GM12891 (cell line): ENCODE data around the gene ZNF77.
"Not testable (repeated sequence)": the region's sequence is repeated elsewhere in the genome, so short reads cannot be mapped to it uniquely, and the experiment has no call there.

Experiments used
- DNase-seq: peaks from one replicate; pipeline ENCODE4 v3.0.0; 2011; ENCODE audit warnings: low spot score; ENCODE audit not compliant: insufficient read length
- FAIRE-seq: peaks from 2 replicates; lab custom pipeline; 2011; peaks lifted over from hg19 to GRCh38; lab: Jason Lieb, UNC
- PAX5 ChIP-seq: IDR thresholded peaks from 2 replicates; pipeline ENCODE4 v1.6.1; 2011; ENCODE audit warnings: low read length, moderate library complexity, mild to moderate bottlenecking; ENCODE audit not compliant: insufficient read depth, severe bottlenecking
- POLR2A ChIP-seq: IDR thresholded peaks from 2 replicates; pipeline ENCODE4 v1.6.1; 2011; ENCODE audit warnings: low read depth, low read length, control low read depth
- POLR2AphosphoS5 ChIP-seq: IDR thresholded peaks from 2 replicates; pipeline ENCODE4 v1.6.1; 2011; ENCODE audit warnings: low read depth, low read length, control low read depth
- POU2F2 ChIP-seq: IDR thresholded peaks from 2 replicates; pipeline ENCODE4 v1.6.1; 2011; ENCODE audit warnings: low read depth, mild to moderate bottlenecking, control low read depth, low read length, moderate library complexity
- SPI1 ChIP-seq: IDR thresholded peaks from 2 replicates; pipeline ENCODE4 v1.6.1; 2011; ENCODE audit warnings: low read depth, low read length, control low read depth
- TAF1 ChIP-seq: IDR thresholded peaks from 2 replicates; pipeline ENCODE4 v1.6.1; 2011; ENCODE audit warnings: low read depth, low read length, control low read depth

The ZNF77 gene

DNA sequence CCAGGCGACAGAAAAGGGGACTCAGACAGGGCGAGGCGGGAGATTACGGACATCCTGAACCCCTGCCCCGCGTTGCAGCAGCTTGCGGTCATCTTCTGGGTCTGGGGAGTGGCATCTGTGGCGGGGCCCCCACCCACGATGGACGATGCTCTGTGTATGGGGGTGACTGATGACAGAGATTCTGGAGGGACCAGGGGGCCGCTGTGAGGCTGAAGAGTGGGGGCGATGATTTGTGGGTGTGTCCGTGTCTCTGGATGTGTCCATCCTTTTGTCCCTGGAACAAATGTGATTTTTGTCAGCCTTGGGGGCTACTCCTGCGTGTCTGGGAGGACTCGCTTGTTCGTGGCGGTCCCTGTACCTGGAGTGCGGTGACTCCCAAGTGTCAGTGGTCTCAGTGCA lies 17.7 kb downstream of the ZNF77 start:
- FAIRE-seq, result no peak
- no peak for DNase-seq
- TF ChIP-seq POLR2A (no peak), TAF1 (no peak), PAX5 (no peak), POU2F2 (no peak), POLR2AphosphoS5 (no peak), SPI1 (no peak)

DNA sequence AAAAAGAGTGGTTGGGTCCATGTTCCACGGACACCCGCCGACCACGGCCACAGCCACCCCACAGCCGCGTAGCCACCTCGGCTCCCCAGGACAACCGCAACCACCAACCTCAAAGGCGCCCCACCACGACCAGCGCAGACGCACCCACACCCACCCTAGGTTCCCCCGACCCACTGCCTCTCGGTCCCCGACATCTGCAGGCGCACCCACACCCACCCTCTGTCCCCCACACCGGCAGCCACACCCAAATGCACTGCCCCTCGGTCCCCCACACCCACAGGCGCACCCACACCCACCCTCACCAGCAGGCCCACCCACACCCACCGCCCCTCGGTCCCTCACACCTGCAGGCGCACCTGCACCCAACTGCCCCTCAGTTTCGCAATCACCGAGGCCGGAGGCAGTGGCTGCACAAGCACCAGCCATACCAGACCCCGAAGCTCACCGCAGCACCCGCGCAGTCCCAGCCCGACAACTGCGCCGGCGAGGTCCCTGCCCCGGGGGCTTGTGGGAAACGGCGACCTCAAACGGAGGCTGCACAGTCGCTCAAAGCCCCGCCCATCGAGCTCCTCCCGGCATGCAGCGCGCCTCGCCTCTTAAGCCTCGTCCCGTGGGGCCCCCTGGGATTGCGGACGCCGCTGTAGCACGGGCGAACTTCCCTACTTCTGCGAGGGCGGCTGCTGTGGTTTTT lies 18.3 kb downstream of the ZNF77 start:
- no peak for DNase-seq
- no peak for TF ChIP-seq POLR2A
- TF ChIP-seq SPI1, result no peak
- TF ChIP-seq PAX5, result no peak
- no peak for TF ChIP-seq POLR2AphosphoS5
- TF ChIP-seq TAF1, result no peak
- TF ChIP-seq POU2F2, result no peak
- no peak for FAIRE-seq

DNA sequence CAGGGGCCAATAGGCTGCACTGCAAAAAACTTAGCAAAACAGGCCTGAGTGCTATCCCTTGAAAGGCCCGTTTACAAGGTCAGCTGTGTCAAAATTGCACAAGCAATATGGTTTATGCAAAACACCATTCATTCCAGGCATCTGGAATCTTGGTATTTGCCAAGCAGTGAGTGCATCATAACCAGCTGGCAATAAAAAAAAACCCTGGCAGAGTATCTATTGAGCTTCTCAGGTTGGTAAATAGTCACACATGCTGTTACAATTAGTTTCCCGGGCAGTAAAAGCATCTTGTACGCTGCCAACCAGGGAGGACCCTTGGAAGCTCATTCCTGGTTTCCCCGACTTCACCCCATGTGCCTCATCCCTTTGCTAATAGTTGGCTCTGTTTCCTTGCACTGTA lies 21.3 kb downstream of the ZNF77 start:
- DNase-seq (no peak), FAIRE-seq (no peak)
- TF ChIP-seq POU2F2, result no peak
- no peak for TF ChIP-seq POLR2AphosphoS5
- no peak for TF ChIP-seq PAX5
- no peak for TF ChIP-seq SPI1
- TF ChIP-seq TAF1, result no peak
- TF ChIP-seq POLR2A, result no peak

DNA sequence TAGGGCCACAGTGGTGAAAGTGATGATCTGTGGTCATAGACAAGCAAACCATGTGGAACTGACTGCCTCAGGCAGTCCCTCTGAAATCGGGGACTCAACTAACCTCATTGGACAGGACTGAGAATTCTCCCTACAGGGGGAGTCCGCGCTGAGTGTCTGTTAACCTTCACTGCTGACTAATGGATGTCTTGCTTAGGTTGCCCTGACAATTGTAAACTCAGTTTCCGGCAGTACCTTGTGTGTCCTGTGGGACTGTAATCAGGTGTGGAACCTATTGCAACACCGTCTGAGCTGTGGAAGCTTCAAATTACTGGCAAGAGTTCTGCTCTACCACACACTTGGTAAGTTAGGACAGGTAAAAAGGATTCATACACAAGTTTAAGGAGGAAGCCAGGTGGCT lies 21.8 kb downstream of the ZNF77 start:
- no peak for TF ChIP-seq POU2F2
- no peak for TF ChIP-seq SPI1
- TF ChIP-seq TAF1, result no peak
- no peak for DNase-seq
- FAIRE-seq, result no peak

DNA sequence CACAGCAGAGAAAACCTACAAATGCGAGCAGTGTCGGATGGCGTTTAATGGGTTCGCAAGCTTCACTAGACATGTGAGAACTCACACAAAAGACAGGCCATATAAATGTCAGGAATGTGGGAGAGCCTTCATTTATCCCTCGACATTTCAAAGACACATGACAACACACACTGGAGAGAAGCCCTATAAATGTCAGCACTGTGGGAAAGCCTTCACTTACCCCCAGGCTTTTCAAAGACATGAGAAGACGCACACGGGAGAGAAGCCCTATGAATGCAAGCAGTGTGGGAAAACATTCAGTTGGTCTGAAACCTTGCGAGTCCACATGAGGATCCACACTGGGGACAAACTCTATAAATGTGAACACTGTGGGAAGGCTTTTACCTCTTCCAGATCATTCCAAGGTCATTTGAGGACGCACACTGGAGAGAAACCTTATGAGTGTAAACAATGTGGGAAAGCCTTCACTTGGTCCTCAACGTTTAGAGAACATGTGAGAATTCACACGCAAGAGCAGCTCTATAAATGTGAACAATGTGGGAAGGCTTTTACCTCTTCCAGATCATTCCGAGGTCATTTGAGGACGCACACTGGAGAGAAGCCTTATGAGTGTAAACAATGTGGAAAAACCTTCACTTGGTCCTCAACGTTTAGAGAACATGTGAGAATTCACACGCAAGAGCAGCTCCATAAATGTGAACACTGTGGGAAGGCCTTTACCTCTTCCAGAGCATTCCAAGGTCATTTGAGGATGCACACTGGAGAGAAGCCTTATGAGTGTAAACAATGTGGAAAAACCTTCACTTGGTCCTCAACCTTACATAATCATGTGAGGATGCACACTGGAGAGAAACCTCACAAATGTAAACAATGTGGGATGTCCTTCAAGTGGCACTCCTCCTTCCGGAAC lies 27.2 kb downstream of the ZNF77 start:
- DNase-seq (no peak), FAIRE-seq (no peak)
- TF ChIP-seq POLR2AphosphoS5 (no peak), PAX5 (no peak), POLR2A (no peak), POU2F2 (no peak), SPI1 (no peak), TAF1 (no peak)

DNA sequence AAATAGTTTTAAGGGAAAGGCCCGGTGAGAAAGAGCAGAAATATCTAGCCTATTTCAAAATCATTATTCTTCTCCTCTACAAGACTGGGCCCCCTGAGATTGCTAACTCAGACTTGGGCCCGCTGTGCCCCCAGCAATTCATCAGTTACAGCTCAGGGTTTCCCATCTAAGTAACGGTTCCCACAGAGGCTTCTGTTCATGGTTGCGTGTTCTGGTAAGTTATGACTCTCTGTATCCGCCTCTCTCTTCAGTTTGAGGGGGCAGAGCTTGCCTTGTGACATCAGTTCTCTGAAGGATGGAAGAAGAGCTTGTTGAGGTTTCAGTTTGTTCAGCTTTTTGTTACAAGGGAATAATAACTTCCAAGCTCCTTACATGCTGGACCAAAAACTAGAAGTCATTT lies 32.5 kb downstream of the ZNF77 start:
- FAIRE-seq, result no peak
- DNase-seq, result no peak
- no peak for TF ChIP-seq POU2F2
- TF ChIP-seq POLR2AphosphoS5, result no peak
- TF ChIP-seq TAF1, result no peak
- no peak for TF ChIP-seq SPI1
- no peak for TF ChIP-seq POLR2A
- TF ChIP-seq PAX5, result no peak

DNA sequence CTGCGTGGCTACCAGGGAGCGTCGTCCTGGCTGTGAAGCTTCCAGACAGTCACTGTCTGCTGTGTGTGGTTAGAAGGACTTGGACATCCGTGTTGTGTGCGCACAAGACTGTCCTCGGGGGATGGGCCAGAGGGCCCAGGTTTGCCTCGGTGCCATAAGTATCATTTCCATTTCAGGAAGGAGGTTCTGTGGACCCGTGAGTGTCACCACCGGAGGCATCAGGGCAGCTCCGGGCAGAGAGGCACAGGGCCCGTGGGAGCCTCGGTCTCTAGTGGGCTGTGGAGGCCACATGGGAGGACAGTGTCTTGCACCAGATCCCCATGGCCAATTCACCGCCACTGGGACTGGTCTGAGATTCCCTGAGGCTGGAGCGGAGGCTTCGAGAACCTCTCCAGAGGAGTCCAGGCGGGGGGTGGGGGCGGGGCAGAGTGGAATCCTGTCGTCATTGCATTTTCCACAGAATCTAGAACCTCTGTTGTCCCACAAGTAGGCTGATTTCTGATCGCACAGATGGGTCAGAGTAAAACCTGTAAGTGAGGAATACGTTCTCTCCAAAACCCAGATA lies 38.1 kb downstream of the ZNF77 start:
- no peak for TF ChIP-seq TAF1
- no peak for TF ChIP-seq PAX5
- TF ChIP-seq POLR2A, result no peak
- TF ChIP-seq SPI1, result no peak
- TF ChIP-seq POU2F2, result no peak
- no peak for TF ChIP-seq POLR2AphosphoS5
- no peak for DNase-seq
- FAIRE-seq, result no peak

DNA sequence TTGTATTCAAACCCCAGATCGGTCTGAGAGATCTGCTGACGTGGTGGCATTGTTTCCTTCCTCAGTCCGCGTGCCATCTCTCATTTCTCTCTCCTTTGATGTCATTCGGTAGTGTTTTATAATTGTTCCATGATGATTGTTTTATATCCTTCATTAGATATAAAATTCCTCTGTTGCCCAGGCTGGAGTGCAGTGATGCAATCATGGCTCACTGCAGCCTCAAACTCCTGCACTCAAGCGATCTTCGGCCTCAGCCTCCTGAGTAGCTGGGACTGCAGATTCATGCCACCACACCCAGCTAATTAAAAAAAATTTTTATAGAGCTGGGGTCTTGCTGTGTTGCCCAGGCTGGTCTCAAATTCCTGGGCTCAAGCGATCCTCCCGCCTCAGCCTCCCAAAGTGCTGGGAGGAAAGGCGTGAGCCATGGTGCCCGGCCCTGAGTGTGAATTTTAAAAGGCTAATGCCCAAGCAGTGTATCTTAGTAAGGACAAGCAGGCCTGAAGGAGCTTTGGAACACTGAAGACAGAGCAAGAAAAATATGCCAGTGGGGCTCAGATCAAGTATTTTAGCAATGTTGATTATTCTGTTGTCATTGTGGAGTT lies 38.8 kb downstream of the ZNF77 start:
- FAIRE-seq, result no peak
- DNase-seq, result no peak
- TF ChIP-seq POLR2A (no peak), TAF1 (no peak), POU2F2 (no peak), PAX5 (no peak), SPI1 (no peak), POLR2AphosphoS5 (no peak)

DNA sequence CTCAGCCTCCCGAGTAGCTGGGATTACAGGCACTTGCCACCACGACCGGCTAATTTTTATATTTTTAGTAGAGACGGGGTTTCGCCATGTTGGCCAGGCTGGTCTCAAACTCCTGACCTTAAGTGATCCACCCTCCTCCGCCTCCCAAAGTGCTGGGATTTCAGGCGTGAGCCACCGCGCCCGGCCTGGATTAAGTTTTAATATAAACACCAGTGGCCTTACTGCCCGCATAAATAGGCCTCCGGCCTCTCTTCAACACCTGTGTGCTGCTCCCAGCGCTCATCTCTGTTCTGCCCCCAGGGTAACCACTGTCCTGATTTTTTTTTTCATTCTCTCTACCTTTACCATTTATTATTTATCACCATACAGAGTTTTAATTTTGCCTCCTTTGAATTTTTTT lies 41.4 kb downstream of the ZNF77 start:
- FAIRE-seq, DNase-seq: not testable (repeated sequence)

DNA sequence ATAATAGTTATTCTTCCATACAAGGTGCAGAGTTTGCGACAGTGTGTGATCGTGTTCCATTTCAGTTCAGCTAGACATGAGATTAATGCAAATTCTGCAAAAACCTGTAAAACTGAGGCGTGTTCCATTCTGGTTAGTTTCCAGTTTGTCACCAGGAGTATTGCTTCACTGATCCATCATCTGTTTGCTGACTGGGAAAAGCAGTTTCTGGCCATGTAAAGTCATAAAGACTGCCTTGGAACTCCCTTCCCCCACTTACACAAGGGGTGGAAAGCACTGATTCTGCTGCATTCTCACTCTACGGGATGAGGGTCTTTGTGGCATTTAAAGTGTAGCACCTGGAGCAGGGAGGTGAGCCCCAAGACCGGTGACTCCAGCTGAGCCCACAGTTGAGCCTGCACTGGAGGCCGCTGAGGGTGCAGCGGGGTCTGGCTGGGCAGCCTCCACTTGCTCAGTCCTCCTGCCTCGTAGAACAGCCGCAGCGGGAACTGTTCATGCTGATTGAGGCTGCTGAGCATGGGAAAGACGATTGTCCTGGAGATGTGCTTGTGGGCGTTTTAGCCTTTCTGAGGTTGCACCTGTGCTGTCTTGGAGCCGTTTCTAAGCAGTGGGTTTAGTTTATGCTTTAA lies 42.1 kb downstream of the ZNF77 start:
- DNase-seq (no peak), FAIRE-seq (no peak)
- TF ChIP-seq PAX5, result no peak
- TF ChIP-seq TAF1, result no peak
- no peak for TF ChIP-seq POLR2AphosphoS5
